Measurements from ENCODE around the gene ZFAND6. TPM values are rescaled to one million over a fixed set of nuclear protein-coding genes. Genes with fewer than 3 reads are reported as not detected.
"Not testable (repeated sequence)": the region's sequence is repeated elsewhere in the genome, so short reads cannot be mapped to it uniquely, and the experiment has no call there.

ZFAND6 gene
- total and polyA plus RNA-seq, 4 experiments from 2014 or later = 58.3 to 139 (median 82.5) TPM

DNA sequence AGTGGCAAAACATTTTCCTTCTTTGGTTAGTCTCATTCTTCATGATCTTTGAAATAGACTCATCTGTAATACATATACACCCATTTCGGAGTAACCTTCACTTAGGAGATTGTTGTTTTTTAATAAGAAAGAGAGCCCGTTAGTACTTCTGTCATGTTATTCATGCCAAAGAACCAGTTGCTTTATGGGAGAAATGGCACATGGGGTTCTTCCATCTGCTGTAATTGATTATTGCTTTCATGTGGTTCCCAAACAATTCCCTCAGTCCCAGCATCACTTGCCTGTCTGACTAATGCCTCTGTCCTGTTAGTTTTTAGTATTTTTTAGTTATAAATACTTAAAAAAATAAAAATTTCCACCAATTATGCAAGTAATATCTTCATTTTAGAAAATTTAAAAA is 59.5 kb downstream of the ZFAND6 start:
- no peak overlapping the region for H3K27ac ChIP-seq (ENCODE audit: low read depth, low read length)
- peaks cover 7 to 18% (median 14%) of the 10 kb centered on the region in 4 donors for H3K4me1 Mint-ChIP-seq
- intact Hi-C loops (cut with micrococcal nuclease) = no loop called here
- no peak overlapping the region for H3K4me3 Mint-ChIP-seq
- peaks cover 27% of the 10 kb centered on the region in 2 donors for H3K36me3 Mint-ChIP-seq
- no peaks in the 10 kb centered on the region for H3K9me3 ChIP-seq (ENCODE audit: control insufficient read depth in 1 of 2, low read length in 2 of 2)
- H3K9me3 Mint-ChIP-seq = no peaks in the 10 kb centered on the region
- no peak overlapping the region for H3K27ac Mint-ChIP-seq
- peaks cover 6% of the 10 kb centered on the region for H3K36me3 ChIP-seq (ENCODE audit: insufficient read depth, low read length)
- no peaks in the 10 kb centered on the region for H3K27me3 ChIP-seq (ENCODE audit: insufficient read depth, low read length)
- peaks cover 5% of the 10 kb centered on the region for H3K4me1 ChIP-seq (ENCODE audit: insufficient read depth, low read length)
- POLR2A ChIA-PET (ENCODE audit: partially characterized antibody) = no interaction called here
- no peak overlapping the region for H3K4me3 ChIP-seq (ENCODE audit: low read length in 2 of 2)
- no peak for DNase-seq
- CTCF ChIA-PET (ENCODE audit: partially characterized antibody) = interaction anchor here (0.6 kb wide), 1 partner anchor 14 kb away, joined by 4 read pairs; no protein-coding TSS in a partner anchor
- H3K27me3 Mint-ChIP-seq = no peaks in the 10 kb centered on the region

DNA sequence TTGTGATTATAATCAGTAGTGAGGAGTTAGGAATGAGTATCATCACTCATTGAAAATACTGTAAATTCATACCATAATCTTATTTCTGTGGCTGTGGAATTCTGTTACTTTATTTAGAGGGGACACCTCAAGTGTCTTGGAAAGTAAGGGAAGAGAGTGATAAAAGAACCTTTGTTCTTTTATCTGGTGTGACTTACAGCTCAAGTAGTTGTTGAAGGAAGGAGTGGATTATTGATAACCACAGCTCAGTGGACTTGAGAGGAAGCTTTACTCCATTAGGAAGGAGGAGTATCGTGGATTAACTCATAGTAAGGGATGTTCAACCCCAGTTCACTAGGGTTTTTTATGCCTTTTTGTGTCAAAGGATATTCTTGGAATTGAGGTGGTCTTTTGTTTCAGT is 61.2 kb downstream of the ZFAND6 start:
- ChIA-PET POLR2A (ENCODE audit: partially characterized antibody) (no interaction called here), CTCF (ENCODE audit: partially characterized antibody) (no interaction called here)
- intact Hi-C loops (cut with micrococcal nuclease) = no loop called here
- peaks cover 33 to 35% of the 10 kb centered on the region in 2 donors for H3K36me3 Mint-ChIP-seq
- DNase-seq = no peak
- no peaks in the 10 kb centered on the region for H3K27me3 Mint-ChIP-seq
- H3K27ac Mint-ChIP-seq = no peak overlapping the region
- Histone ChIP-seq H3K4me3 (ENCODE audit: low read length in 2 of 2) (no peak overlapping the region), H3K9me3 (ENCODE audit: control insufficient read depth in 1 of 2, low read length in 2 of 2) (no peaks in the 10 kb centered on the region), H3K27ac (ENCODE audit: low read depth, low read length) (no peak overlapping the region), H3K36me3 (ENCODE audit: insufficient read depth, low read length) (peaks cover 6% of the 10 kb centered on the region), H3K27me3 (ENCODE audit: insufficient read depth, low read length) (no peaks in the 10 kb centered on the region), H3K4me1 (ENCODE audit: insufficient read depth, low read length) (no peaks in the 10 kb centered on the region)
- peaks cover under 1 to 6% (median 4%) of the 10 kb centered on the region in 4 donors for H3K4me1 Mint-ChIP-seq
- H3K9me3 Mint-ChIP-seq = no peaks in the 10 kb centered on the region
- H3K4me3 Mint-ChIP-seq = no peak overlapping the region

DNA sequence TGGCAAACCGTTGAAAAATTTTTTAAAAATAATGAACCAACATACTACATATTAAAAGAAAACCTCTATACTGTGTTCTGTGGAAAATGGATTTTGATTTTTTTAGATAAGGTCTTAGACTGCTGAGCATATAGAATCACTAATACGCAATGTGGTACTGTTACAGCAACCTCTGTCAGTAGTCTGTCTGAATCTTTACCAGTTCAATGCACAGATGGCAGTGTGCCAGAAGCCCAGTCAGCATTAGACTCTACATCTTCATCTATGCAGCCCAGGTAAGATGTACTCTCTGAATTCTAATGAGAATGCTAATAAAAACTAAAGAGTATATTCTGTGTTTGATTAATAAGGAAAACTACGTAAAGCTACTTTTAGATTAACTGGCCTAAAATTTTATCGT is 62.1 kb downstream of the ZFAND6 start:
- Mint-ChIP-seq H3K27me3 (no peaks in the 10 kb centered on the region), H3K27ac (no peak overlapping the region), H3K9me3 (no peaks in the 10 kb centered on the region), H3K36me3 (peaks cover 37 to 44% of the 10 kb centered on the region in 2 donors), H3K4me3 (no peak overlapping the region), H3K4me1 (peaks cover 3 to 7% (median 5%) of the 10 kb centered on the region in 4 donors)
- CTCF ChIA-PET (ENCODE audit: partially characterized antibody) = no interaction called here
- intact Hi-C loops (cut with micrococcal nuclease) = no loop called here
- no peaks in the 10 kb centered on the region for H3K9me3 ChIP-seq (ENCODE audit: control insufficient read depth in 1 of 2, low read length in 2 of 2)
- POLR2A ChIA-PET (ENCODE audit: partially characterized antibody) = no interaction called here
- no peak overlapping the region for H3K27ac ChIP-seq (ENCODE audit: low read depth, low read length)
- H3K36me3 ChIP-seq (ENCODE audit: insufficient read depth, low read length) = peaks cover 6% of the 10 kb centered on the region
- no peak overlapping the region for H3K4me3 ChIP-seq (ENCODE audit: low read length in 2 of 2)
- H3K27me3 ChIP-seq (ENCODE audit: insufficient read depth, low read length) = no peaks in the 10 kb centered on the region
- no peaks in the 10 kb centered on the region for H3K4me1 ChIP-seq (ENCODE audit: insufficient read depth, low read length)
- DNase-seq = no peak

DNA sequence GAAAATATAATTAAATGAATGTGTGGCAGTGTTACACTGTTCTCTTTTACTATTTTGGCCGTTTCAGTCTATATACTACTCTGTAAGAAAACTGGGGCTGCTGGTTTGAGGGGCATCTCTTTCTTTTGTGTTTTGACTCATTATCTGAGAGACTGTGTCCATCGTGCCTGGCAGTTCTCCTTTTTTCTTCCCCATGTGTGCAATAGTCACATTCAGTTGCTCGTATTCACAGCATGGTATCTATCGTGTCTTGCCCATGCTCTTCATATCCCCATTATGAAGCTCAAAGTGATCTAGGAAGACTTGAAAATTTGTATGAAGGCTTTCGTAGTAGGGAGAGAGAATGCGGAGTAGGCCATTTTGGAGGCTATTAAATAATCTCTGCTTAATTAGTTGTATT is 63.6 kb downstream of the ZFAND6 start:
- H3K4me1 Mint-ChIP-seq = peaks cover 3 to 7% (median 5%) of the 10 kb centered on the region in 4 donors
- Histone ChIP-seq H3K36me3 (ENCODE audit: insufficient read depth, low read length) (peaks cover 6% of the 10 kb centered on the region), H3K4me3 (ENCODE audit: low read length in 2 of 2) (no peak overlapping the region), H3K9me3 (ENCODE audit: control insufficient read depth in 1 of 2, low read length in 2 of 2) (no peaks in the 10 kb centered on the region), H3K27me3 (ENCODE audit: insufficient read depth, low read length) (no peaks in the 10 kb centered on the region), H3K27ac (ENCODE audit: low read depth, low read length) (no peak overlapping the region), H3K4me1 (ENCODE audit: insufficient read depth, low read length) (no peaks in the 10 kb centered on the region)
- no peaks in the 10 kb centered on the region for H3K27me3 Mint-ChIP-seq
- no peak for DNase-seq
- CTCF ChIA-PET (ENCODE audit: partially characterized antibody) = interaction anchor here (1.6 kb wide), 1 partner anchor 30 kb away, joined by 5 read pairs; no protein-coding TSS in a partner anchor
- intact Hi-C loops (cut with micrococcal nuclease) = no loop called here
- H3K4me3 Mint-ChIP-seq = no peak overlapping the region
- no peaks in the 10 kb centered on the region for H3K9me3 Mint-ChIP-seq
- H3K36me3 Mint-ChIP-seq = peaks cover 37 to 45% of the 10 kb centered on the region in 2 donors
- no peak overlapping the region for H3K27ac Mint-ChIP-seq
- POLR2A ChIA-PET (ENCODE audit: partially characterized antibody) = no interaction called here

- H3K9me3 Mint-ChIP-seq; H3K27ac Mint-ChIP-seq; intact Hi-C loops (cut with micrococcal nuclease); POLR2A ChIA-PET (ENCODE audit: partially characterized antibody); H3K9me3 ChIP-seq (ENCODE audit: control insufficient read depth in 1 of 2, low read length in 2 of 2); H3K4me3 Mint-ChIP-seq; H3K4me1 Mint-ChIP-seq; DNase-seq; H3K36me3 ChIP-seq (ENCODE audit: insufficient read depth, low read length); H3K27me3 ChIP-seq (ENCODE audit: insufficient read depth, low read length); H3K4me1 ChIP-seq (ENCODE audit: insufficient read depth, low read length); H3K27ac ChIP-seq (ENCODE audit: low read depth, low read length); H3K4me3 ChIP-seq (ENCODE audit: low read length in 2 of 2); H3K27me3 Mint-ChIP-seq: not testable (repeated sequence)
- peaks cover 44 to 54% of the 10 kb centered on the region in 2 donors for H3K36me3 Mint-ChIP-seq
- CTCF ChIA-PET (ENCODE audit: partially characterized antibody) = interaction anchor here (0.7 kb wide), 1 partner anchor 18 kb away, joined by 3 read pairs; no protein-coding TSS in a partner anchor
Observed at GRCh38 chr15:80127253-80127652, 67.8 kb downstream of the ZFAND6 start.

DNA sequence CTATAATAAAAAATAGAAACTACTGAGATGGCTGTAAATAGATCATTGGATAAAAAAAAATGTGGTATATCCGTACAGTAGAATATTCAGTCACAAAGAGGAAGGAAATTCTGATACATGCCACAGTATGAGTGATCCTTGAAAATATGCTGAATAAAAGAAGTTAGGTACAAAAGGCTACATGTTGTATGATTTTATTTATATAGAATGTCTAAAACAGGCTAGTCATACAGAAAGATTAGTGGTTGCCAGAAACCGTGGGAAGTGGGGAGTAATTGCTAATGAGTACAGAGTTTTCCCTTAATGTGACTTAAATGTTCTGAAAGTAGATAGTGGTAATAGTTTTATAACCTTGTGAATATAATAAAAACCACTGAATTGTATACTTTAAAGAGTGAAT is 68.4 kb downstream of the ZFAND6 start:
- Mint-ChIP-seq H3K4me3 (no peak overlapping the region), H3K9me3 (no peaks in the 10 kb centered on the region), H3K27me3 (no peaks in the 10 kb centered on the region), H3K36me3 (peaks cover 42 to 53% of the 10 kb centered on the region in 2 donors), H3K4me1 (peaks cover 2 to 7% (median 5%) of the 10 kb centered on the region in 4 donors), H3K27ac (no peak overlapping the region)
- Histone ChIP-seq H3K27ac (ENCODE audit: low read depth, low read length) (no peak overlapping the region), H3K4me1 (ENCODE audit: insufficient read depth, low read length) (no peaks in the 10 kb centered on the region), H3K36me3 (ENCODE audit: insufficient read depth, low read length) (peaks cover 3% of the 10 kb centered on the region), H3K9me3 (ENCODE audit: control insufficient read depth in 1 of 2, low read length in 2 of 2) (no peaks in the 10 kb centered on the region), H3K27me3 (ENCODE audit: insufficient read depth, low read length) (no peaks in the 10 kb centered on the region), H3K4me3 (ENCODE audit: low read length in 2 of 2) (no peak overlapping the region)
- intact Hi-C loops (cut with micrococcal nuclease) = no loop called here
- DNase-seq = no peak
- ChIA-PET POLR2A (ENCODE audit: partially characterized antibody) (no interaction called here), CTCF (ENCODE audit: partially characterized antibody) (no interaction called here)

DNA sequence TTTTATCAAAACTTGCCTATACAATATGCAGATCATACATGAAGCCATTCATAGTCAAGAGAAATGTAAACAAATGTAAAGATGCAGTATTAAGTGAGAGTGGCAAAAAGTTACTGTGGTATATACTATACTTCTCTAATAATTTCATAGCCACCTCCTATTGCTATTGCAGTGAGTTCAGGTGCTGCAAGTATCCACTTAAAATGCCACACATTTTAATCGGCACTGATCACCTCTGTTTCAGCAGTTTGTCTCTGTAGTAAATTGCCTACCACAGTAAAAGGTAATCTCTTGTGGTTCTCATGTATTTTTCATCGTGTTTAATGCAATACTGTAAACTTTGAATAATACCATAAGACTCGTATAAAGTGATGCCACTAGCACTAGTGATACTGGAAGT is 72.9 kb downstream of the ZFAND6 start:
- H3K4me3 Mint-ChIP-seq = no peak overlapping the region
- DNase-seq = no peak
- H3K27ac Mint-ChIP-seq = no peak overlapping the region
- Histone ChIP-seq H3K27ac (ENCODE audit: low read depth, low read length) (no peak overlapping the region), H3K4me3 (ENCODE audit: low read length in 2 of 2) (no peak overlapping the region), H3K27me3 (ENCODE audit: insufficient read depth, low read length) (no peaks in the 10 kb centered on the region), H3K4me1 (ENCODE audit: insufficient read depth, low read length) (no peaks in the 10 kb centered on the region), H3K36me3 (ENCODE audit: insufficient read depth, low read length) (peaks cover 7% of the 10 kb centered on the region), H3K9me3 (ENCODE audit: control insufficient read depth in 1 of 2, low read length in 2 of 2) (no peaks in the 10 kb centered on the region)
- H3K9me3 Mint-ChIP-seq = no peaks in the 10 kb centered on the region
- ChIA-PET POLR2A (ENCODE audit: partially characterized antibody) (no interaction called here), CTCF (ENCODE audit: partially characterized antibody) (no interaction called here)
- H3K36me3 Mint-ChIP-seq = peaks cover 37 to 58% of the 10 kb centered on the region in 2 donors
- intact Hi-C loops (cut with micrococcal nuclease) = no loop called here
- no peaks in the 10 kb centered on the region for H3K27me3 Mint-ChIP-seq
- H3K4me1 Mint-ChIP-seq = peaks cover 0 to 2% (median 0%) of the 10 kb centered on the region in 4 donors

DNA sequence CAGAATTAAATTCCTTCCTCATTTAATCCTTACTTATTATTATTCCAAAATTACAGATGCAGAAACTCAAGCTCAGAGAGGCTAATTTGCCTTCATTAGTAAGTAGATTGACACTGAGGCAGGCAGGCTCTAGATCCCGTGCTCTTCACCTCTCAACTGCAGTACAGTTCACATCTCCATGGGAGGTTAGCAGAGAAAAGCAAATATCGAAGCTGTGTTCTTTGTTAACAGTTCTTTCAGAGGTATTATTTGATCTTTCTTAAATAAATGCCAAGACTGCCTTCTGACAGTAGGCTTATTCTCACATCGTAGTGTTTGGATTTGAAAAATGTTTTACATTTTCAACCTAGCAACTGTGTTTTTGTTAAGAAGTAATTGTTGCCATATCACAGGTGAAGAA is 77.4 kb downstream of the ZFAND6 start:
- no peak overlapping the region for H3K27ac Mint-ChIP-seq
- no peak for DNase-seq
- Histone ChIP-seq H3K27me3 (ENCODE audit: insufficient read depth, low read length) (no peaks in the 10 kb centered on the region), H3K9me3 (ENCODE audit: control insufficient read depth in 1 of 2, low read length in 2 of 2) (no peaks in the 10 kb centered on the region), H3K4me1 (ENCODE audit: insufficient read depth, low read length) (no peaks in the 10 kb centered on the region), H3K27ac (ENCODE audit: low read depth, low read length) (no peak overlapping the region), H3K36me3 (ENCODE audit: insufficient read depth, low read length) (peaks cover 7% of the 10 kb centered on the region), H3K4me3 (ENCODE audit: low read length in 2 of 2) (no peak overlapping the region)
- H3K36me3 Mint-ChIP-seq = peaks cover 22 to 40% of the 10 kb centered on the region in 2 donors
- H3K4me3 Mint-ChIP-seq = no peak overlapping the region
- CTCF ChIA-PET (ENCODE audit: partially characterized antibody) = no interaction called here
- intact Hi-C loops (cut with micrococcal nuclease) = no loop called here
- POLR2A ChIA-PET (ENCODE audit: partially characterized antibody) = no interaction called here
- H3K27me3 Mint-ChIP-seq = no peaks in the 10 kb centered on the region
- no peaks in the 10 kb centered on the region for H3K4me1 Mint-ChIP-seq
- H3K9me3 Mint-ChIP-seq = no peaks in the 10 kb centered on the region

Measured in CD4-positive, alpha-beta memory T cell (primary cell).